A673 (cell line): ENCODE data around the gene RPS6KA3. TPM values are rescaled to one million over a fixed set of nuclear protein-coding genes. Genes with fewer than 3 reads are reported as not detected.

Experiments used
- BruUV-seq: library from RNA; stranded (reverse); fragments of 400-500 nt; replicated peaks from 2 replicates; lab custom pipeline; 2021; lab: Mats Ljungman, UMichigan
- CTCF ChIA-PET: fragments of 300-600 bp; sonication (Branson Sonifier 250); formaldehyde crosslinking; loops from one replicate; lab custom pipeline; 2022; ENCODE audit warnings: antibody characterized with exemption; lab: Charles Lee
- POLR2A ChIA-PET: fragments of 300-600 bp; sonication (Branson Sonifier 250); formaldehyde crosslinking; loops from one replicate; lab custom pipeline; 2022; ENCODE audit warnings: antibody characterized with exemption; ENCODE audit not compliant: low non-redundant PET; lab: Charles Lee
- DNase-seq: peaks from one replicate; pipeline ENCODE4 v3.0.0-alpha.2; 2015; ENCODE audit warnings: low spot score
- H3K27ac ChIP-seq: fragments of 200-600 bp; sonication (generic); 2 replicates; pipeline ENCODE4 v1.5.1; 2016; ENCODE audit warnings: mixed run types, low read depth, mild to moderate bottlenecking, mixed read lengths, antibody characterized with exemption, low read length; ENCODE audit not compliant: poor library complexity, severe bottlenecking
- H3K27me3 ChIP-seq: fragments of 200-600 bp; sonication (generic); replicated peaks from 2 replicates; pipeline ENCODE4 v1.6.1; 2017; ENCODE audit warnings: mixed run types, low read depth, mild to moderate bottlenecking, mixed read lengths, antibody characterized with exemption, low read length; ENCODE audit not compliant: insufficient read depth, poor library complexity
- H3K36me3 ChIP-seq: fragments of 200-600 bp; sonication (generic); 2 replicates; pipeline ENCODE4 v1.6.1; 2016; ENCODE audit warnings: mixed run types, mild to moderate bottlenecking, mixed read lengths, antibody characterized with exemption, low read length; ENCODE audit not compliant: insufficient read depth, poor library complexity, severe bottlenecking
- H3K4me1 ChIP-seq: fragments of 200-600 bp; sonication (generic); 2 replicates; pipeline ENCODE4 v1.6.1; 2017; ENCODE audit warnings: mixed run types, mild to moderate bottlenecking, mixed read lengths, antibody characterized with exemption, low read length; ENCODE audit not compliant: insufficient read depth, poor library complexity, severe bottlenecking
- H3K4me3 ChIP-seq: fragments of 200-600 bp; sonication (generic); 2 replicates; pipeline ENCODE4 v1.5.1; 2016; ENCODE audit warnings: low read depth, mixed run types, mild to moderate bottlenecking, mixed read lengths, low read length; ENCODE audit not compliant: poor library complexity, severe bottlenecking
- H3K9me3 ChIP-seq: fragments of 200-600 bp; sonication (generic); 2 replicates; pipeline ENCODE4 v1.6.1; 2016; ENCODE audit warnings: mixed run types, low read depth, mild to moderate bottlenecking, mixed read lengths, antibody characterized with exemption, low read length; ENCODE audit not compliant: poor library complexity, severe bottlenecking
- CTCF ChIP-seq: fragments of 300-800, 200-600 bp; sonication (generic); conservative IDR thresholded peaks from 2 replicates; pipeline ENCODE4 v1.5.1; 2017; ENCODE audit warnings: low read depth, mild to moderate bottlenecking, antibody characterized with exemption, low read length, moderate library complexity, mixed read lengths
- EZH2 ChIP-seq: fragments of 200-600 bp; sonication (generic); IDR thresholded peaks from 2 replicates; pipeline ENCODE4 v1.6.1; 2017; ENCODE audit warnings: borderline replicate concordance, low read depth, mild to moderate bottlenecking, mixed read lengths, antibody characterized with exemption, low read length; ENCODE audit not compliant: poor library complexity, severe bottlenecking
- intact Hi-C: fragments of 100-400 bp; cut with micrococcal nuclease; formaldehyde crosslinking; loops from one replicate; pipeline ENCODE4 v1.10.0; 2022; ENCODE audit not compliant: unreplicated experiment
- total RNA-seq: library from RNA; stranded (reverse); gene quantifications from 2 replicates; pipeline ENCODE4 v1.2.3, GENCODE V29; 2021

RPS6KA3 gene
- total RNA-seq, 1 experiment from 2014 or later = 33.6 TPM

DNA sequence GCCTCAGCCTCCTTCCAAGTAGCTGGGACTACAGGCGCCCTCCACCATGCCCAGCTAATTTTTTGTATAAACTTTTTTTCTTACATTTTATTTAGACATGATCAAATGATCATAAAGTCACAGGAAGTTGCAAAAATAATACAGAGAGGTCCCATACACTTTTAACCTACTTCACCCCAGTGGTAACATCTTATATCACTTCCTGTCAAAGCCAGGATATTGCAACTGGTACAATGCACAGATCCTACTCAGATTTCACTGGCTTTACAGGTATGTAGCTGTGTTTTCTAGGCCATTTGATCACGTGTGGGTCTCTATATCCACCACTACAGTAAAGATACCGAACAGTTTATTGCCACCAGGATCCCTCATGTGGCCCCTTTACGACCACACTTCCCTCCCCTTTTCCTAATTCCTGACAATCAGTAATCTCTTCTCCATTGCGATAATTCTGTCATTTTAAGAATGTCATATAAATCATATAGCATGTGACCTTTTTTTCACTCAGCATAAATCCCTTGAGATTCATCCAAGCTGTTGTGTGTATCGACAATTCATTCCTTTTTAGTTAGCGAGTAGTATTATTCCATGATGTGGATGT lies 18.0 kb downstream of the RPS6KA3 start:
- H3K4me1 ChIP-seq = no peaks in the 10 kb centered on the region
- CTCF ChIA-PET = no interaction called here
- H3K36me3 ChIP-seq = no peaks in the 10 kb centered on the region
- intact Hi-C loops = no loop called here
- H3K27ac ChIP-seq = no peak overlapping the region
- TF ChIP-seq EZH2 (no peak), CTCF (no peak)
- POLR2A ChIA-PET = no interaction called here
- DNase-seq = no peak
- no peak overlapping the region for H3K4me3 ChIP-seq
- no peaks in the 10 kb centered on the region for H3K9me3 ChIP-seq
- H3K27me3 ChIP-seq = no peaks in the 10 kb centered on the region
- no TSS peak for BruUV-seq

GRCh38 chrX:20244931-20245330 lies 21.8 kb downstream of the RPS6KA3 start:
- Histone ChIP-seq H3K36me3 (no peaks in the 10 kb centered on the region), H3K4me3 (no peak overlapping the region), H3K4me1 (no peaks in the 10 kb centered on the region), H3K27ac (no peak overlapping the region), H3K9me3 (peaks cover 5% of the 10 kb centered on the region), H3K27me3 (no peaks in the 10 kb centered on the region)
- BruUV-seq = no TSS peak
- intact Hi-C loops = no loop called here
- CTCF ChIA-PET = no interaction called here
- POLR2A ChIA-PET = interaction anchor here (0.5 kb wide), 1 partner anchor 22 kb away, joined by 11 read pairs; no protein-coding TSS in a partner anchor
- no peak for TF ChIP-seq EZH2
- TF ChIP-seq CTCF = no peak
- DNase-seq = no peak

GRCh38 chrX:20240201-20240600 lies 26.5 kb downstream of the RPS6KA3 start:
- Histone ChIP-seq H3K4me3 (no peak overlapping the region), H3K27me3 (no peaks in the 10 kb centered on the region), H3K4me1 (no peaks in the 10 kb centered on the region), H3K27ac (no peak overlapping the region), H3K36me3 (no peaks in the 10 kb centered on the region), H3K9me3 (peaks cover 5% of the 10 kb centered on the region)
- no TSS peak for BruUV-seq
- no peak for DNase-seq
- TF ChIP-seq EZH2 (no peak), CTCF (no peak)
- ChIA-PET POLR2A (interaction anchor here (0.6 kb wide), 1 partner anchor 101 kb away, joined by 3 read pairs; no protein-coding TSS in a partner anchor), CTCF (no interaction called here)
- intact Hi-C loops = no loop called here
